ENCODE data around the gene CELF2. TPM values are rescaled to one million over a fixed set of nuclear protein-coding genes. Genes with fewer than 3 reads are reported as not detected.

CELF2 gene
- total RNA-seq, 1 donor from 2014 or later = 94.9 TPM

GRCh38 chr10:11317936-11318670 is 300.4 kb downstream of the CELF2 start:
- DNase-seq (ENCODE audit: low spot score) (no peak), ATAC-seq (peak; percentile 25)
- intact Hi-C loops (cut with DNase I) = no loop called here

GRCh38 chr10:11318826-11319598 is 301.3 kb downstream of the CELF2 start:
- intact Hi-C loops (cut with DNase I) = no loop called here
- ATAC-seq (no peak), DNase-seq (ENCODE audit: low spot score) (no peak)

GRCh38 chr10:11319990-11320602 is 302.4 kb downstream of the CELF2 start:
- DNase-seq (ENCODE audit: low spot score) (no peak), ATAC-seq (no peak)
- intact Hi-C loops (cut with DNase I) = no loop called here

DNA sequence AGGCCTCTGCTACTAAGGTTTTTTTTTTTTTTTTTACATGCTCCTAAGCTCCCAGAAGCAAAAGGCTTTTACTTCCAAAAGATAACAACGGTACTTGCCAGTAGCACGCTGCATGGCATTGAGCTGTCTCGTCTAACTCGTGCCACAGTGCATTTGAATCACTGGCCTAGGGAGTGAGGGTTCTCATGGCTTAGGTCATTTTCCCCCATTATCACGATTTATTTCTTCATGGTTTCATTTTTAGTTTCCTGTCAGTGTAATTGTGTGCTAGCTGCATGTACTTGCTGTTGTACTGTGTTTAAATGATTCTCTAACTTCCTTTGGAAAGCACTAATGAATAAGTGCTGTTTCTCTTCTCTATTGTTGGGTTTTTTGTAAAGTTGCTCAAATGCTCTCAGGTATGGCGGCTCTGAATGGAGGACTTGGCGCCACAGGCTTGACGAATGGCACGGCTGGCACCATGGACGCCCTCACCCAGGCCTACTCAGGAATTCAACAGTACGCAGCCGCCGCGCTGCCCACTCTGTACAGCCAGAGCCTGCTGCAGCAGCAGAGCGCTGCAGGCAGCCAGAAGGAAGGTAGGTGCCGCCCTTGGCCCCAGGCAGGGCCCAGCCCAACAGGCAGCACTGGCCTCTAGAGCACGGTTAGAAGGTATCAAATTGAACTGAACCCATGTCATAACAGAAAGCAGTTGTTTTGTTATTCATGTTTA is 303.3 kb downstream of the CELF2 start:
- ATAC-seq (no peak), DNase-seq (ENCODE audit: low spot score) (no peak)
- intact Hi-C loops (cut with DNase I) = no loop called here

DNA sequence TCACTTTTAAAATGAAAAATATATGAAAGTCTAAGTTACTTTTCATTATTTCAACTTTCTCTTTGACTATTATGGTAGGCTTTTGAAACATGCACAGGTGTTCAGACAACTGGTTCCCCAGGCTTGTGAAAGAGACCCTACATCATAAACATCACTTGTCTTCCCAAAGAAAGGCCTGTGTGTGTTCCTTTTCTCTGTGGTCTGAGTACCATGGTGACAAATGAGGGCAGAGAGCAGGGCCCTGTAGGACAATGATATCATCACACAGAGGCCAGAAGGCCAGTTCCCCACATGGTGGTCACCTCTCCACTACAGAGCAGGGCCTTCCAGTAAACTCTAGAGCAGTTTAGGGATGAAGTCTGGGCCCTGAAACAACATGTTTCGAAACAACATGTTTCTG is 305.0 kb downstream of the CELF2 start:
- DNase-seq (ENCODE audit: low spot score) (no peak), ATAC-seq (no peak)
- intact Hi-C loops (cut with DNase I) = no loop called here

- ATAC-seq (no peak), DNase-seq (ENCODE audit: low spot score) (no peak)
- intact Hi-C loops (cut with DNase I) = no loop called here
These were observed 307.2 kb downstream of the CELF2 start for GRCh38 chr10:11324761-11325321.

DNA sequence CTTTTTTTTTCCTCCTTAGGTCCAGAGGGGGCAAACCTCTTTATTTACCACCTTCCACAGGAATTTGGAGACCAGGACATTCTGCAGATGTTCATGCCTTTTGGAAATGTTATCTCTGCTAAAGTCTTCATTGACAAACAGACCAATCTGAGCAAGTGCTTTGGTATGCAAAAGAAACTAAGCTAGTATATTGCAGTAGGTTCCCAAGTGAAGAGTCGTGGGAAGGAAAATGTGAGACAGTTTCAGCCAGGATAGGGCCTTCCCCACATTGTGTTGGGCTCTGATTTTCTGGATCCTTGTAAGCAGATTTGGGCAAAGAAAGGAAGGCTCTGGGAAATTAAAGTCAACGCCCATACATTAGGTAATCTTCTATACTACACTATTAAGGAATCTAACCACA is 308.1 kb downstream of the CELF2 start:
- ATAC-seq = no peak
- intact Hi-C loops (cut with DNase I) = no loop called here
- DNase-seq (ENCODE audit: low spot score) = no peak

DNA sequence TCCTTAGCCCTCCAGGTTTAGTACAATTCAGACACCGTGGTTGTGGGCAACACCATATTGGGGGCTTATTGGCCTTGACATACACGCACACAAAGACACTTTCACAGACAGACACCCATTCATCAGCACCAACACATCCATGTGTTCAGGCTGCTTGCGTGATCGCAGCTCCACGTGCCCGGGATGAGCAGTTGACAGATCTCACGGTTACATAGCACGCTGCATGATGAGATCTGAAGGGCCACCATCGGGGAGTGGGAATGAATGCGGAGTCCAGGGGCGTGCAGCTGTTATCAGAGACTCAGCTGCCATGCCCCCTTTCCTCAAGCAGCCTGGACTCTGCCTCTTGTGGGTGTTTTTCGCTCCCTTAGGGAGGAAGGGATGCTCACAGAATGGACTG is 308.6 kb downstream of the CELF2 start:
- DNase-seq (ENCODE audit: low spot score) = no peak
- ATAC-seq = no peak
- intact Hi-C loops (cut with DNase I) = no loop called here

GRCh38 chr10:11326913-11327616 is 309.4 kb downstream of the CELF2 start:
- intact Hi-C loops (cut with DNase I) = no loop called here
- DNase-seq (ENCODE audit: low spot score) (no peak), ATAC-seq (no peak)

DNA sequence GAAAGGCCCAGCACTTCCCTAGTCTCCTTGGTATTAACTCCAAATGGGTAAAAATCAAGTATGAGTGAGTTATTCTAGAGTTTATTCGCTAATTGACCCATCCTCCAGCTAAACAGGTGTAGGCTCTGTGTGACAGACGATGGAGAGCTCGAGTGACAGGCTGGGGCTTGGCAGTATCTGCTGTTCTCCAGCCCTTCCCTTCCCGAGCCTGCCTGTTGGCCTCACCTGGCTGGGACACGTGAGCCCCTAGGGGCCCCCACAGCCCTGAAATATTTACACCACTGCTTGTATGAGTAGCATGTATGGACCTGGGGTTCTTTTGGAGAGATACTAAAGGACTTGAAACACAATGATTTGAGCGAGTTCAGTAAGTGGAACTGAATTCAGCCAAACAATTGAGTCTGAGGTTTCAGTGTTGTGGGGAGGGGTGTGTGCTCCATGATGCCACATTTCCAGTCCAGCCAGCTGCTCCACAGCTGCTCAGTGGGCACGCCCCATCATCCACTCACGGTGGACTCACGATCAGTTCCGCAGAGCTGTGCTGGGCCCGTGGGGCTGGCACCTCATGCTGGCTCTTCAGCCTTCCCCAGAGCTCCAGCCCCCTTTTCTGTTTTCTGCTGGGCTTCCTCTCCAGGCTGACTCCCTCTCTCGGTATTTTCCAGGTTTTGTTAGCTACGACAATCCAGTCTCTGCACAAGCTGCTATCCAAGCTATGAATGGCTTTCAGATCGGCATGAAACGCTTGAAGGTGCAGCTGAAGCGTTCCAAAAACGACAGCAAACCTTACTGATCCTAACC is 310.8 kb downstream of the CELF2 start:
- DNase-seq (ENCODE audit: low spot score) (no peak), ATAC-seq (peak; percentile 49)
- intact Hi-C loops (cut with DNase I) = no loop called here

DNA sequence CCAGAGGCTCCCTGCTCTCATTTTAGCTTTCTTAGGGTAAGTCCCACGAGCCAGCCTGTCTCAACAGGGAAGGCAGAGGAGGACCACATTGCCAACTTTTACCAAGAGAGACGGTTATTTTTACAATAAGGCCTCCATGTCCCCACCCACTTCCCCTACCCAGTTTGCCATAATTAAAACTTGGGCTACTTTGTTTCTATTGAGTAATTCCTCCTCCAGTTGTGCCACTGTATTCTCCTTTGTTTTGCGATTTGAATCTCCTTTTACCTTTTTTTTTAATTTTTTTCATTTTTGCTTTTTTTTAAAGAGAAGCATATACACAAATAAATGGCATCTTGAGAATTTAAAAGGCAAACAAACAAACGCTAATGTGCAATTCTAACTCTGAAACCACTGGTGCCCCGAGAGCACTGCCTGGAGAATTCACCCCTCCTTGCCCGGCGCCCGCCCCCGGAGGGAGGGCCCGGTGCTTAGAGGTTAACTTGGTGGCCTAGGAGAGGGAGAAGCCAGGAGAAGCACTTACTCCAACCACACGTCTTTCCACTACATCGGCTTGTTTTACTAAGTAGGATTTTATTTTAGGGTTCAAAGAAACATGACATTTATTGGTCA is 311.5 kb downstream of the CELF2 start:
- no peak for DNase-seq (ENCODE audit: low spot score)
- intact Hi-C loops (cut with DNase I) = no loop called here
- ATAC-seq = peak; percentile 16

- DNase-seq (ENCODE audit: low spot score) (no peak), ATAC-seq (peak; percentile 41)
- intact Hi-C loops (cut with DNase I) = no loop called here
These were observed 312.8 kb downstream of the CELF2 start for GRCh38 chr10:11330383-11331045.

GRCh38 chr10:11331046-11331577 is 313.4 kb downstream of the CELF2 start:
- DNase-seq (ENCODE audit: low spot score) (no peak), ATAC-seq (no peak)
- intact Hi-C loops (cut with DNase I) = no loop called here

DNA sequence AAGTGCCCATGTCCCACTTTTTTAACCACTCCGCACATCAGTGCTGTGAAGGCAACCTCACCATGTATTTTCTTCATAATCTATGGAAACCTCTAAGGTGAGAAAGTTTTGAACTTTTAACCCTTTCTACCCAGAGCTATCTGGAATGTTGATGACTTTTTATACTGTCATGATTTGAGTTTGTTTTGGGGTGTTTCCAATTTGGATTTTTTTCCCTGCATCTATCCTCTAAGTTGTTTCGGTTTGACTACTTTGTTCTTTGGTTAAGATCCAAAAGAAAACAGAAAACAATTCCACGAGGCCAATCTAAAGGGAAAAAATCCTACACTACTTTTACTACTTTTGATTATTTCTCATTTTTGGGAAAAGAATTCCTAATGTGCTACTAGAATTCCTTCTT is 314.1 kb downstream of the CELF2 start:
- ATAC-seq (no peak), DNase-seq (ENCODE audit: low spot score) (no peak)
- intact Hi-C loops (cut with DNase I) = no loop called here

DNA sequence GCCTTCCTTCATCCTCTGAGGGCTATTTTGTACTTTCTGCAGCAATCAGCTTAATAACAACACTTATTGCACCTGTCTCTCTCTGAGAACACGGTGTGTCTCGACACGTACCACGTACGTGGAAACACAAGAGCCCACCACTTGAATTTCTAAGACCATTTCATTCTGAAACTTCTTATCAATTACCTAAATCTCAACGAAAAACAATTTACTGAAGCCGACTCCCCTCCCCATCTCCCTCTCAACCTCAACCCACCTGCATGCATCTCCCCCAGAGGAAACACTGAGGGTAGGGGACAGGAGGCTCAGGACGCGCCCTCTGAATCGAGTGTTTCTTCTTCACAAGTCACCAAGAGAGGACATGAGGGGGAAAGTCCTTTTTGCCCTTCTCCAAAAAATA is 315.2 kb downstream of the CELF2 start:
- intact Hi-C loops (cut with DNase I) = no loop called here
- DNase-seq (ENCODE audit: low spot score) (no peak), ATAC-seq (no peak)

DNA sequence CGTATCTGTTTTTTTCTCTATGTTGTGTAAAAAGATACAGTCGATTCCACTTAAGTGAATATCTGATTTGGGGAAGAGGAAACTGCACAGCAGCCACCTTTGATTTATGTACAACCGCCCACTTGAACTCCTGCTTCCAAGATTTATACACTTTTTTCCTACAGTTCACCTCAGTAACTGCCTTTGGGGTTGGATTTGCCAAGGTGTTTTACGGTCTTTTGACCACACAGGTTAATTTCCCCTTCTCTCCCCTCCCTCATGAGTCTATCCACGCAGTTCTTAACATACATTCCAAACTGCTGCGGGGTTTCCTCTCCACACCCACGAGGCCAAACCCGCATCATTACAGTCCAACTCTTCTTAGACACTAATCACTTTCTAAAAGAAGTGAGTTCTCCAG is 316.8 kb downstream of the CELF2 start:
- ATAC-seq (no peak), DNase-seq (ENCODE audit: low spot score) (no peak)
- intact Hi-C loops (cut with DNase I) = no loop called here

DNA sequence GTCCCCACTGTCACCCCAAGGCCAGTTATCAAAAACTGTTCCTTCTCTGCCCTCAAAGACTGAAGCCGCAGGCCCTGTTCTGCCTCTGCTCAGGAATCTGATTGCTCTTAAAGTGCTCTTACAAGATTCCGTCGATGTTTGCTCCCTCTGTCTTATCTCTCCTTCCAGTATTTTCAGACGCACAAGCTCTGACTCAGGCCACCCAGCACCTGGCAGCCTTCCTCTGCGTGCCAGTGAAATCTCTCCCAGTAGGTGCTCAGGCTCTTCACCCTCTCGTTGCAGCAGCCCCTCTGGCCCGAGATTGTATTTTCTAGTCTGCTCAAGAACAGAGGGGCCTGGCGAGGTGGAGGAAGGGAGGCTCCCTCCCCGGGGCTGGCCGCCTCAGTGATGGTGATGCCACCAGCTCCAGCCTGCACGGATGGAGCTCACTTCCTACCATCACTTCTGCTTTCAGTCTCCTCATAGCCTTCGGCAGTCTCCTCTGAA is 317.5 kb downstream of the CELF2 start:
- intact Hi-C loops (cut with DNase I) = no loop called here
- DNase-seq (ENCODE audit: low spot score) (no peak), ATAC-seq (no peak)

Data from sciatic nerve (tissue), 2 donors.